Measurements from ENCODE around the gene GPSM1.

GPSM1 gene

DNA sequence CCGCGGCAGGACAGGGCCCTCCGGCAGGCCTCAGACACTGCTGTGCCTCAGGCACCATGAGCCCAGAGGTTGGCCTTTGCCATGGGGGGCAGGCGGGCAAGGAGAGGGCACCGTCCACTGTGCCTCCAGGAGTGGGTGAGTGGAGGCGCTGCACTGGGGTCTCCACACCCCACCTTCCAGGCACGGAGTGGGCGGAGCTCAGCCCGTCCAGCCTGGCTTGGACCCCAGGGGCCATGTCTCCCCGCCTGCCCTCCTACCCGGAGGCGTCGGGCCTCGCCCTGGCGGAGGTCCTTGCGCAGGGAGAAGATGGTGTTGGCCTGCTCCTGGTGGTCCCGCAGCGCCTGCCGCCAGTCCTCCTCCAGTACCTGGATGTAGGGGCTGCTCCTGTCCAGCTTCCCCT is 42.7 kb downstream of the GPSM1 start:
- Mint-ChIP-seq H3K27ac (no peak overlapping the region), H3K4me3 (no peak overlapping the region), H3K4me1 (peaks cover 21% of the 10 kb centered on the region), H3K27me3 (no peaks in the 10 kb centered on the region), H3K36me3 (peaks cover 10% of the 10 kb centered on the region), H3K9me3 (no peaks in the 10 kb centered on the region)
- ATAC-seq = no peak

DNA sequence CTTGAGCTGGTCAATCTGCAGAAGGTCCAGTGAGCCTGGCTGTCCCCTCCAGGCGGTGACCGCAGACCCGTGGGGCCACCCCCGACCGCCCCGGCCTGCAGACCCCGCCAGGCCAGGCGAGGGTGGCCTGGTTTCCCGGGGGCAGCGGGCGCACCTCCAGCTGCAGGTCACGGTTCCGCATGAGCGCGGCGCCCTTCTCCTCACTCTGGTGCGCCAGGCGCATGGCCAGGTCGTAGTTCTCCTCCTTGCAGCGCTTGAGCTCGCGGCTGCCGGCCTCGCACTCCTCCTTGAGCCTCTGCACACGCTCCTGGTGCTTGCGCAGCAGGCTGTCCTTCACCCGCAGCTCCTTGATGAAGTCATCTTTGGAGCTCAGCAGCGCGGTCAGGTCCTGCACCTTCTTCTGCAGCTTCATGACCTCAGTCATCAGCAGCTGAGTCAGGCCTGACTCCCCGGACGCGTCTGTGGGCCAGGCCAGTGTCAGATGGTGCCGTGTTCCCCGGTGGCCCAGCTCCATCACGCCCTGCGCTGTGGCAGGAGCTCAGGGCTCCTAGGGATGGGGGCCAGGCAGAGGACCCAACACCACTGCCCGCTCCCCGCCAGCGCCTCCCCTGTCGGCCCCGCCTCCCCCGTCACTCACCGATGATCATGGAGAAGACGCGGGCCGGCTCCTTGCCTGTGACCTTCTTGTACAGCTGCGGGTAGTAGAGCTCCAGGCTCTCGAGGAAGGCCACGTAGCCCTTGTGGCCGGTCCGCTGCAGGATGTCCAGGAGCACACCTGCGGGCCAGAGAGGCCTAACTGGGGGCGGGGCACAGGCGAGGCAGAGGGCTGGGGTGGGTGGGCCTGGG is 43.6 kb downstream of the GPSM1 start:
- Mint-ChIP-seq H3K4me3 (no peak overlapping the region), H3K4me1 (peaks cover 19% of the 10 kb centered on the region), H3K27ac (no peak overlapping the region), H3K9me3 (no peaks in the 10 kb centered on the region), H3K27me3 (no peaks in the 10 kb centered on the region), H3K36me3 (peaks cover 17% of the 10 kb centered on the region)
- no peak for ATAC-seq

DNA sequence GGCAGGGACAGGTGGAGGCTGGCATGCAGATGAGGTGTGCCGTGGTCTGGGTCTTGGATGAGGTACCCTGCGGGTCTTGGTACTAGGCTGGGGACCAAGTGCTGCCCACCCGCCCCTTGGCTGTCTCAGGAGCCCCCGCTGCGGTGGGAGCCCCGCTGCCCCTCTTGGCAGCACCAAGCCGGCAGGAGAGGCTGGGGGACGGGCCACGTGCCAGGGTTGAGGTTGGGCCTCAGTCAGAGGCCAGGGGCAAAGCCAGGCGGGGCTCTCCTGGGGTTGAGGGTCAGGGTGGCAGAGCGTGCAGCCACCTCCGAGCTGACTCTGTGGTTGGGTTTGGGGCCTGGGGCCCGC is 44.2 kb downstream of the GPSM1 start:
- peaks cover 19% of the 10 kb centered on the region for H3K36me3 Mint-ChIP-seq
- no peak for ATAC-seq
- H3K4me1 Mint-ChIP-seq = peaks cover 13% of the 10 kb centered on the region
- no peaks in the 10 kb centered on the region for H3K9me3 Mint-ChIP-seq
- no peaks in the 10 kb centered on the region for H3K27me3 Mint-ChIP-seq
- H3K27ac Mint-ChIP-seq = no peak overlapping the region
- no peak overlapping the region for H3K4me3 Mint-ChIP-seq

DNA sequence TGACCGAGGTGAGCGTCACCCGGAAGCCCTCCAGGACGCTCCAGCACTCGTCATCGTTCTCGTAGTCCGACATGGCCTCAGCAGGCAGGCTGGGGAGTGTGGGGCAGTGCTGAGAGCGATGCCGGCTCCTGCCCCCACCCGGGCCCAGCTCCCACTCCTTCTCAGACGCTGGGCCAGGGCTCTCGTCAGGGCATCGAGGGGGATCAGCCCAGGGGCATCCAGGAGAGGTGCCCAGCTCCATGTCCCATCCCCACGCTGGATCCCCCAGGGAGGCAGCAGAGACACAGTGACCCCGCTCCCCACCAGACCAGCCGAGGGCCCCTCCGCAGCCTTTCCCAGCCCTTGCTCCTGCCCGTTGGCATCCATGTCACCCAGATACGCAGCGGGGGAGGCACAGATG is 44.7 kb downstream of the GPSM1 start:
- peak overlapping the region; percentile 53 for H3K27ac Mint-ChIP-seq
- no peak for ATAC-seq
- no peaks in the 10 kb centered on the region for H3K27me3 Mint-ChIP-seq
- H3K4me3 Mint-ChIP-seq = peak overlapping the region; percentile 72
- peaks cover 19% of the 10 kb centered on the region for H3K36me3 Mint-ChIP-seq
- H3K9me3 Mint-ChIP-seq = no peaks in the 10 kb centered on the region
- H3K4me1 Mint-ChIP-seq = peaks cover 13% of the 10 kb centered on the region

DNA sequence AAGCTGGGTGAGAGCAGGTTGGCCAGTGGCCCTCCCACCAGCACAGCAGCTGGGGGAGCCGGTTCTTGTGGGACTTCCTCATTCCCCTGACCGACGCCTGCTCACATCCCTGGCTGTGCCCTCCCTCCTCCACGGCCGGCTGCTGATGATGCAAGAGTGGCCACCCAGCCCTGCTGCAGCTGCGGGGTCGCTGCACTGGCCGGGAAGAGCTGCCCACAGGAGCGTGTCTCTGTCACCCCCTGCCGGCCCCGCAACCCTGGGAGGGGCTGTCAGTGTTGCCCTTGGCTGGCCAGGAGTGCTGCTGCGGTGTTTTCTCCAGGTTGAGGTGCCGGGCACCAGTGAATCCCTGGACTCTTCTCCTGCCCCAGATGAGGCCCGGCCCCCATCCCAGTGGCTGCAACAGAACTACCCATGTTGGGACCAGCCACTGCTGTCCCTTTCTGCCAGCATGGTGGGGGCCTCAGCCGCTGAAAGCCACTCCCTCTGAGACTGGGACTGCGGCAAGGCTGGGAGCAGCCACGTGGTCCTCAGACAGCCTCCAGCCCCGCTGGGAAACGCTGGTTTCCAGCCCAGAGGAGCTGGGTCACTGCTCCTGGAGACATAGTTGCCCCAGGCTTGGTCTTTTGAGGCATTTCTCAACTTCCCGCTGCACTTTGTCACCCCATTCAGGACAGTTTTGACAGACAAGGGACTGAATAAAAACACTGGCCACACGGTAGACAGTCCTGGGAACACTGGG is 45.4 kb downstream of the GPSM1 start:
- Mint-ChIP-seq H3K4me1 (peaks cover 13% of the 10 kb centered on the region), H3K27ac (peak overlapping the region; percentile 53), H3K9me3 (no peaks in the 10 kb centered on the region), H3K27me3 (no peaks in the 10 kb centered on the region), H3K4me3 (peak overlapping the region; percentile 72), H3K36me3 (peaks cover 19% of the 10 kb centered on the region)
- ATAC-seq = peak; percentile 29

DNA sequence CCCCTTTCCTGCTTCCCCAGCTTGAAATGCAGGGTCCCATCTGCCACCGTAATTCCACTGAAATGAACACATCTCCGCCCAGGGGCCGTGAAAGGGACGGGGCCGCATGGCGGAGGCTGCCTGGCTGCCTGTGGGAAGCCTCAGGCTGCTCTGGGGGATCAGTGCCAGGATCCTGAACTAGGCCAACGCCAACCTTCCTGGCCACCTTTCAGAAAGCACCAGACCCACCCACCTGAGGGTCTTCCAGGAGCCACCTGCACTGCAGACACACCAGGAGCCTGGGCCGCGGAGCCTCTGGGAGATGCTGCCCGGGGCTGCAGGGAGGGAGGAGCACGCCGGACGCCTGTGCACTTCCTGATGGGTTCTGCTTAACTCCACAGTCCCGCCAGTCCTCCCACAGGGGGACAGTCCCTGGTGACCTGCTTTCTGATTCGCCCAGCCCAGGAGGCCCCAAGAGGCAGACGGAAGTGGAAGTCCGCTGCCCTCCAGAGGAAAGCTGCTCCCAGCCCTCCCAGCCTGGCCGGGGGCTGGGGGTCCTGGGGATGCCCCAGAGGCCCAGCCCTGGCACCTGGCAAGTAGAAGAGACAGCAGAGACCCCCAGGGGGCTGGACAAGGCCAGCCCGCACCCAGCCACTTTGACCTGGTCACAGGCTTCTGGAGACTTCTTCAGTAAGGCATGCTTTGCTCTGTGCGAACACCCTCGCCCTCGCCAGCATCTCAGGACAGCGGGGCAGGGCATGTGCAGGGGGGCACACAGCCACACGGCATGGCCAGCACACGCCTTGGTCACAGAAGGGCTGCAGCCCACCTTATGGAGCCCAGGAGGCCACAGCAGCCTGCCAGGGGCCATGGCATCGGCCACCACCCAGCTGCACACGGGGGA is 46.2 kb downstream of the GPSM1 start, which contains the start of gene CARD9:
Gene CARD9, minus strand, starts transcription at position 370 of the 883 bp plus-strand sequence. CDS start 1,591 bp downstream, outside the sequence.
- Mint-ChIP-seq H3K4me3 (peak within 1 kb of the TSS; percentile 72), H3K27me3 (no peaks in the 10 kb centered on the region), H3K27ac (peak within 1 kb of the TSS; percentile 53), H3K4me1 (peaks cover 13% of the 10 kb centered on the region), H3K36me3 (peaks cover 20% of the 10 kb centered on the region), H3K9me3 (no peaks in the 10 kb centered on the region)
- peak; percentile 58 for ATAC-seq

DNA sequence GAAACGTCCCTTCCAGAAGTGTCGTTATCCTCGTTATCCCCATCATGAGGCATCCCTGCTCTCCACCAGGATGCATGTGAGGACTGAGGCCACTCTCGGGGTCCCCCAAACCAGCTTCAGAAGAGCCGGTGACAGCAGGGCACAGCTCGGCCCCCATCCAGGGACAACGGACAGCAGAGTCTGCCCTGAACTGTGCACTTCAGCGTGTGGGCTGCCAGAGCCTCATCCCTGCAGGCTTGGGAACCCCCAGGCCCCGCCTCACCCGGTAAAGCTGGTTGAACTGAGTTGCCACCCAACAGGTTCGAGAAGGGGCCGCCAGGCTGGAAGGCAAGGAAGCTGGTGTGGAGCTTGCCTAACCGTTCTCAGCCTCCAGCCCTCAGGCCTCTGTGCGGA is 46.8 kb downstream of the GPSM1 start:
- ATAC-seq = no peak
- Mint-ChIP-seq H3K9me3 (no peaks in the 10 kb centered on the region), H3K27ac (no peak overlapping the region), H3K27me3 (no peaks in the 10 kb centered on the region), H3K36me3 (peaks cover 25% of the 10 kb centered on the region), H3K4me1 (peaks cover 13% of the 10 kb centered on the region), H3K4me3 (no peak overlapping the region)

DNA sequence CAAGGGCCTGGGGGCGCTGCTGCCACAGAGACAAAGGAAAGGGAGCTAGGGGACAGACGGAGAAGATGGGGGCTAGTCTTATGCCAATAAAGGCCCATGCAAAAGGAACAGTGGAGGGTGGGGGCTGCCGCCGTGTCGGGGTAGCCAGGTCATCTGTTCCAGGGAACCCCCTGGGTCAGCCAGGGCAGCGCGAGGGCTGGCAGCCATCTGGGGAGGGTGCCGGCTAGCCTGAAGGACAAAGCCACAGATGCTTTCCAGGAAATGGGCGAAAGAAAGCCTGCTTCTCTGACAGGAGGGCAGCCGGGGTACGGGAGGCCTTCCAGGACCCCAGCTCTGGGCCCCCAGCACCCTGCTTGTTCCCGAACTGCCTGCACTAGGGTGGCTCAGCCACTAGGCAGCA is 47.8 kb downstream of the GPSM1 start:
- Mint-ChIP-seq H3K36me3 (peaks cover 31% of the 10 kb centered on the region), H3K9me3 (no peaks in the 10 kb centered on the region), H3K27ac (no peak overlapping the region), H3K27me3 (no peaks in the 10 kb centered on the region), H3K4me1 (peaks cover 13% of the 10 kb centered on the region), H3K4me3 (no peak overlapping the region)
- no peak for ATAC-seq

DNA sequence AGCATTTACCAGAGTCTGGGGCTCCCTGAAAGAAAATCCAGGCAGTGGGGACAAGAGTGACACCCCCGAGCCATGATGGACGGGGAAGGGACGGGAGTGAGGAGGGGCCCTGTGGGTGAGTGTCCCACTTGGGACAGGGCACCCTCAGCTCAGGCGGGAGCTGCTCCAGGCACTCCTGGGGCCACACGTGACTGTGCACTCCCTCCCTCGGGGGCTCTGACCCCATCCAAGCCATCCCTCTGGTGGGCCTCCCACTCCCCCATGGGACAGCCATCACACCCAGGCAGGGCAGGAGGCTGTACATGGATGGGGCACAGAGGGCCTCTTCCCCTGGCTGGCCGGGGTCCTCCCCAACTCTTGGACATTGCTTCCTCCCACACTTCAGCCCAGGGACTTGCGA is 49.1 kb downstream of the GPSM1 start:
- no peak overlapping the region for H3K4me3 Mint-ChIP-seq
- peaks cover 13% of the 10 kb centered on the region for H3K4me1 Mint-ChIP-seq

DNA sequence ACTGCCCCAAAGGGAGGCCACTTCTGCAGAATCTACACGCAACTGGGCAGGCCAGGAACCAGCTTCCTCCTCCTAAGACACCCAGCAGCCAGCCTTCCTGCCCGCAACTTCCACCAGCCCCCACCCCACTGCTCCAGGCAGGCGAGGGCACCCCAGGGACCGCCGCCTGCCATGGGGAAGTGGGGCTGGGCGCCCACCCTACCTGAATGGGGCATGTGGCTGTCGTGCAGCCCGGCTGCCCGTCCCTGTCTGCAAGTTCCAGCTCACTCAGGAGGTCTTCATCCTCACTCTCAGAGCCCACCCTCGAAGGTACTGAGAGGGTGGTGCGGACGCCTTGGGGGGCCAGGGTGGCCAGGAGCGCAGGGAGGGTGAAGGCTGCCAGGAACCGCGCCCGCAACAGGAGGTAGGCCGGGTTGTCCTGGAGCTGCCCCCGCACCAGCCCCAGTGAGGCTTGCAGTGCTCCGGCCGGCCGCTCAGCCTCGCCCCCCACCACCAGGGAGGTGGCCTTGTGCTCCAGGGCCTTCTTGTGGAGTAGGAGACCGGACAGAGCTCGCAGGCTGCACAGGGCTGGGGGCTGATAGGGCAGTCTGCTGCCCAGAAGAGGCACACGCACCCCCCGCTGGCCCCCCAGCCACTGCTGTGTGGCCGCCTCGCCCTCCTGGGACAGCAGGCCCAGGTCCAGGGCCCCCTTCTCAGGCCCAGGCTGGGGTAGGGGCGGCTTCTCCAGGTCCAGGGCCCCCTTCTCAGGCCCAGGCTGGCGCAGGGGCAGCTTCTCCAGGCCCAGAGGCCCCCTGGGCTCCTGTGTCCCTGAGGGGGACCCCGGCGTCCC is 50.2 kb downstream of the GPSM1 start:
- Mint-ChIP-seq H3K4me1 (peaks cover 8% of the 10 kb centered on the region), H3K9me3 (no peaks in the 10 kb centered on the region), H3K27ac (no peak overlapping the region), H3K36me3 (peaks cover 31% of the 10 kb centered on the region), H3K27me3 (no peaks in the 10 kb centered on the region), H3K4me3 (no peak overlapping the region)
- ATAC-seq = no peak

More for the DNA sequence above, 49.1 kb downstream of the GPSM1 start:
- Mint-ChIP-seq H3K27me3 (no peaks in the 10 kb centered on the region), H3K27ac (no peak overlapping the region), H3K36me3 (peaks cover 31% of the 10 kb centered on the region), H3K9me3 (no peaks in the 10 kb centered on the region)
- ATAC-seq = no peak

DNA sequence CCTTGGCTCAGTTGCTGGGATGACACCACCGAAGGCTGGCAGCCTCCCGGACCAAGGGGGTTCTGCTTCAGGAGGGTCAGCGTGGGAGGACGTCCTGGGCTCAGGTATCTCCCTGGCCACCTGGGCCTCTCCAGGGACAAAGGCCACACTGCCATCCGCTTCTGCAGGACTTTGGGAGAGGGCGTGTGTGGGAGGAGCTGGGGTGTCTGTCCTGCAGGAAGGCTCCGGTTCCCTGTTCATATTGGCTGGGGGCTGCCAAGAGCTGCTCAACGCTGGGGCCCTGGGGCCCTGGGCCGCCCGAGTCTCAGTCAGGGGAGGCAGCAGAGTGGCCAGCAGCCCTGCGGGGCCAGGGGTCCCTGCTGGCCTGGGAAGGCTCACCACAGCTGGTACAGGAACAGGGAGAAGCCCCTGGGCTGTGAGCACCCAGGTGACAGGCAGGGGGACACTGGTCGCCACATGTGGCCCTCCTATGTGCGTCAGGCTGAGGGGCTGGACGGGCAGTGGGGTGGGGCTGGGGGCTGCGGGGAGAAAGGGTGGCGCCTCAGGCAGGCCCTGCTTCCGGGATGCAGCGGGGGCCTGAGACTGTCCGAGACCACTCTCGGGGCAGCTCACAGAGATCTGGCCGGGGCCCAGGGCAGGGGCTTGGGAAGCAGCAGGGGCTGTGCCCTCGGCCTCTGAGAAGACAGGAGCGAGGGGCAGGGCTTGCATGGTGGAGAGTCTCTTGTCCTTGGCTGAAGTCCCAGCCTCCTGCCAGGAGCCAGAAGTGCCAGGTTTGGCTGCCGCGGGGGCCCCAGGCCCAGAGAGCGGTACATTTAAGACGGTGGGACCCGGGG is 51.0 kb downstream of the GPSM1 start:
- Mint-ChIP-seq H3K27me3 (no peaks in the 10 kb centered on the region), H3K36me3 (peaks cover 33% of the 10 kb centered on the region), H3K27ac (no peak overlapping the region), H3K4me1 (peaks cover under 1% of the 10 kb centered on the region), H3K9me3 (no peaks in the 10 kb centered on the region), H3K4me3 (no peak overlapping the region)
- ATAC-seq = no peak

DNA sequence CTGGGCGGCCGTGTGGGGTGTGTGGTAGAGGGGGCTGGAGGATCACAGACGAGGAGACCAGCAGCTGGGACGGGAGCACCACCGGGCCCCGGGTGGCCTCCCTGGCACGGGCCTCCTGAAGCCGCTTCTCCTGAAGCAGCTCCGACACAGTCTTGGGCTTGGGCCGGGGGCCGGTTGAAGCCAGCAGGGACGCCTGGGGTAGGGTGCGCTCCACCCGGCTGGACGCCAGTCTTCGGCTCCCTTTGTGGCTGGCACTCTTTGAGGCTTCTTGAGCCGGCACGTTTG is 51.6 kb downstream of the GPSM1 start:
- Mint-ChIP-seq H3K27me3 (no peaks in the 10 kb centered on the region), H3K36me3 (peaks cover 38% of the 10 kb centered on the region), H3K4me1 (no peaks in the 10 kb centered on the region), H3K4me3 (no peak overlapping the region), H3K27ac (no peak overlapping the region), H3K9me3 (no peaks in the 10 kb centered on the region)
- ATAC-seq = no peak

DNA sequence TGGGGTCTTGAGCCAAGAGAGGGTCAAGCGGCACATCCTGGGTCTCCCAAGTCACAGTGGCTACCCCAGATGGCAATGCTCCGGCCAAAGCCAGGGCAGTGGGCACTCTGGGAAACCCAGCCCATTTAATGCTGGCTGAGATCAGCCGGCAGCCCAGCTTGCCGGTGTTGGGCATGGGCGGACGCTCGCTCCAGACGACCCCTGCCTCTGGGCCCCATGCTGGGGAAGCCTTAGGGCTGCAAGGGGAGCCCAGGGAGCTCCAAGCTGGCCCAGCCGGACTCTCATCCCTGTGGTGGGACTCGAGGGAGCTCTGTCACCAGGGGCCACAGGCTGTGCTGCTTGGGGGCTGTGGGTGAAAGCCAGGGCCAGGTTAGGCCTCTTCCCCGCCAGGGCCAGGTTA is 52.1 kb downstream of the GPSM1 start:
- H3K36me3 Mint-ChIP-seq = peaks cover 39% of the 10 kb centered on the region
- H3K27ac Mint-ChIP-seq = no peak overlapping the region
- no peak for ATAC-seq
- no peaks in the 10 kb centered on the region for H3K4me1 Mint-ChIP-seq
- no peaks in the 10 kb centered on the region for H3K9me3 Mint-ChIP-seq
- no peak overlapping the region for H3K4me3 Mint-ChIP-seq
- H3K27me3 Mint-ChIP-seq = no peaks in the 10 kb centered on the region

DNA sequence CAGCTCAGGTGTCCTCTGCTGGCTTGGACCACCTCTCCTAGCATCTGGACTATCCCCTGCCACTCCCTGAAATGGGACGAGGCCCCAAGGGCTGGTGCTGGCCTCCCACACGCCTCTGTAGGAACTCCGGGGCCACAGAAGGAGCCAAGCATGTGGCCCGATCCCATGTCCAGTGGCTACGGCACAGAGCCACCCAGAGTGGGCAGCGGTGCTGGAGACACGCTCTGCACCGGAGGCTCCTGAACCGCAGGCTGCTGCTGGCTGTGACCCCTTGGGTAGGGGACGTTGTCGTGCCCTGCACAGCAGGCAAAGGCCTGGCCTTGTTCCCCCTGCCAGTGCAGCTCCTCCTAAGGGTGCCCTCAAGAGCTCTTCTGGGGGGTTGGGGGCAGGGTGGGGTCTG is 52.6 kb downstream of the GPSM1 start:
- no peak overlapping the region for H3K27ac Mint-ChIP-seq
- peaks cover 39% of the 10 kb centered on the region for H3K36me3 Mint-ChIP-seq
- no peaks in the 10 kb centered on the region for H3K27me3 Mint-ChIP-seq
- H3K4me3 Mint-ChIP-seq = no peak overlapping the region
- H3K9me3 Mint-ChIP-seq = no peaks in the 10 kb centered on the region
- H3K4me1 Mint-ChIP-seq = no peaks in the 10 kb centered on the region
- no peak for ATAC-seq
